AG04450 (cell line): Measurements from ENCODE around the gene AUNIP. TPM values are rescaled to one million over a fixed set of nuclear protein-coding genes. Genes with fewer than 3 reads are reported as not detected.

Experiments
- CTCF ChIA-PET: fragments of 300-600, 350-600 bp; formaldehyde crosslinking; extraction: SDS; loops from one replicate; lab custom pipeline; 2022; ENCODE audit warnings: antibody characterized with exemption, inconsistent platforms; lab: Charles Lee
- POLR2A ChIA-PET: fragments of 350-600 bp; formaldehyde crosslinking; extraction: SDS; loops from one replicate; lab custom pipeline; 2021; ENCODE audit warnings: antibody characterized with exemption, inconsistent platforms; lab: Yijun Ruan, JAX
- DNase-seq: peaks from one replicate; pipeline ENCODE4 v3.0.0-alpha.2; 2011; ENCODE audit warnings: low read depth, low spot score
- H3K27ac ChIP-seq: one replicate; pipeline ENCODE4 v1.5.1; 2012; ENCODE audit warnings: low read depth, low read length, control low read depth
- H3K27me3 ChIP-seq: one replicate; pipeline ENCODE4 v1.6.0; 2012; ENCODE audit warnings: low read length; ENCODE audit not compliant: control insufficient read depth, insufficient read depth
- H3K4me3 ChIP-seq: 2 replicates; pipeline ENCODE4 v1.5.1; 2011; ENCODE audit warnings: mild to moderate bottlenecking, low read depth, low read length, control low read depth
- H3K9me3 ChIP-seq: 2 replicates; pipeline ENCODE4 v1.5.1; 2012; ENCODE audit warnings: low read length; ENCODE audit not compliant: control insufficient read depth, insufficient read depth
- polyA plus RNA-seq: library from polyadenylated mRNA; depleted of rRNA; stranded (reverse); fragments of >200 nt; gene quantifications from 2 replicates; pipeline ENCODE4 v1.2.3, GENCODE V29; 2011
- TF ChIP-seq, protein P1 (sequence below): IDR thresholded peaks from 2 replicates; pipeline ENCODE4 v1.5.1; 2011; ENCODE audit warnings: low read depth, low read length, control low read depth, inconsistent platforms

Gene AUNIP
- polyA plus RNA-seq, 1 experiment = 0.97 TPM

DNA sequence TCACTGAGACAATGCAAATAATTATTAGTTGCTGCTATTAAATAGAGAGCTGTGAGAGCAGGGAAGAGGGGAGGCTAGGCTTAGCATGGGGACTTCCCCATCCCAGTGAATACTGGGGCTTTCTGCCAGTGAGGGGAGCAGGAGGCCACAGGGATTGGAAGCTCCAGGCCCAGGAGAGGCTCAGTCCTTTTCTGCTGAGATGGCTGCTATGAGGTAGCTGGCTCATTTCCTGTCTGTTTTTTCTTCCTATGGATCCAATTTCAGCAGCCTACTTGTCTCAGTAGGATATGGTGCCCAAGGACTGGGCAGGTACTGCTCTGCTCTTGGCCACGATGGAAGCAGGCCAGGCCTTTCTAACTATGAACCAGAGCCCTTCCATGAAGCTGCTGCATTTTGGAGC, 37.0 kb upstream of the AUNIP start:
- H3K27me3 ChIP-seq = no peaks in the 10 kb centered on the region

DNA sequence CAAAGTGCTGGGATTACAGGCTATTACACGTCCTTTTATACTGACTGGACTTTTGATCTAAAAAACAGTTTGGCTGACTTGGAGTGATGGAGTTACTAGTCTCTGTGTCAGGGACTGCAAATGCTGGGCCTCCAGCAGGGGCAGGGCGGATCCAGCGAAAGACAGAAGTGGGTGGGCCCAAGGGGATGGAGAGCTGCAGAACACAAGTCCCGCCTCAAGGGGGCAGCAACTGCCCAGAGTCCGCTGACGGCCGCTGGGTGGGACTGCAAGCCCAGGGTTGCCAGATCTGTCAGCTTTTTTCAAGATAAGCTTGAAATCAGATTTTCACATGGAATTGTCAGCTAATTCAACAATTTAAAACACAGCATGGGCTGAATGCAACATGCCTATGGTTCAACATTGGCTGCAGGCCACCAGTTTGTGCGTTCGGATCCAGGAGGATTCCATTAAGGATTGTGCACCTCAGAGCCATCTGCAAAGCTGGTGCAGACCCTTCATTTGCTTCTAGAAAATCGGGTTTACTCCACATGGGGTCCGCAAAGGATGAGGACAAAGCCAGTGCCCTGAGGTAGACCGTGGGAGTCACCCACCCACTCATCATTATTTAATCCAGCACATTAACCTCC, 36.2 kb upstream of the AUNIP start:
- ChIA-PET CTCF (interaction anchor here (0.5 to 6.0 kb wide), 43 partner anchors 9 to 600 kb away, joined by 3 to 214 read pairs (median 4); partner anchors contain the start of genes PAFAH2, PAQR7 and STMN1), POLR2A (interaction anchor here (0.5 to 1.9 kb wide), 5 partner anchors 10 to 648 kb away, joined by 3 to 16 read pairs (median 6); partner anchors contain the start of genes PAFAH2, RSRP1 and STMN1)
- H3K27ac ChIP-seq = peak overlapping the region; percentile 47
- H3K9me3 ChIP-seq = no peaks in the 10 kb centered on the region
- TF ChIP-seq, protein P1, sequence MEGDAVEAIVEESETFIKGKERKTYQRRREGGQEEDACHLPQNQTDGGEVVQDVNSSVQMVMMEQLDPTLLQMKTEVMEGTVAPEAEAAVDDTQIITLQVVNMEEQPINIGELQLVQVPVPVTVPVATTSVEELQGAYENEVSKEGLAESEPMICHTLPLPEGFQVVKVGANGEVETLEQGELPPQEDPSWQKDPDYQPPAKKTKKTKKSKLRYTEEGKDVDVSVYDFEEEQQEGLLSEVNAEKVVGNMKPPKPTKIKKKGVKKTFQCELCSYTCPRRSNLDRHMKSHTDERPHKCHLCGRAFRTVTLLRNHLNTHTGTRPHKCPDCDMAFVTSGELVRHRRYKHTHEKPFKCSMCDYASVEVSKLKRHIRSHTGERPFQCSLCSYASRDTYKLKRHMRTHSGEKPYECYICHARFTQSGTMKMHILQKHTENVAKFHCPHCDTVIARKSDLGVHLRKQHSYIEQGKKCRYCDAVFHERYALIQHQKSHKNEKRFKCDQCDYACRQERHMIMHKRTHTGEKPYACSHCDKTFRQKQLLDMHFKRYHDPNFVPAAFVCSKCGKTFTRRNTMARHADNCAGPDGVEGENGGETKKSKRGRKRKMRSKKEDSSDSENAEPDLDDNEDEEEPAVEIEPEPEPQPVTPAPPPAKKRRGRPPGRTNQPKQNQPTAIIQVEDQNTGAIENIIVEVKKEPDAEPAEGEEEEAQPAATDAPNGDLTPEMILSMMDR = peak; percentile 99
- no peak overlapping the region for H3K4me3 ChIP-seq
- no peaks in the 10 kb centered on the region for H3K27me3 ChIP-seq
- peak; percentile 86 for DNase-seq

More for the DNA sequence above, 37.0 kb upstream of the AUNIP start:
- CTCF ChIA-PET = interaction anchor here (0.5 to 6.0 kb wide), 22 partner anchors 8 to 395 kb away, joined by 3 to 214 read pairs (median 4); partner anchors contain the start of genes PAFAH2, PAQR7 and STMN1
- POLR2A ChIA-PET = interaction anchor here (0.8 to 1.9 kb wide), 5 partner anchors 9 to 649 kb away, joined by 3 to 16 read pairs (median 5); partner anchors contain the start of genes PAFAH2, RSRP1 and STMN1
- no peak for DNase-seq
- Histone ChIP-seq H3K9me3 (no peaks in the 10 kb centered on the region), H3K27ac (peak overlapping the region; percentile 47), H3K4me3 (no peak overlapping the region)
- TF ChIP-seq, protein P1 = no peak

DNA sequence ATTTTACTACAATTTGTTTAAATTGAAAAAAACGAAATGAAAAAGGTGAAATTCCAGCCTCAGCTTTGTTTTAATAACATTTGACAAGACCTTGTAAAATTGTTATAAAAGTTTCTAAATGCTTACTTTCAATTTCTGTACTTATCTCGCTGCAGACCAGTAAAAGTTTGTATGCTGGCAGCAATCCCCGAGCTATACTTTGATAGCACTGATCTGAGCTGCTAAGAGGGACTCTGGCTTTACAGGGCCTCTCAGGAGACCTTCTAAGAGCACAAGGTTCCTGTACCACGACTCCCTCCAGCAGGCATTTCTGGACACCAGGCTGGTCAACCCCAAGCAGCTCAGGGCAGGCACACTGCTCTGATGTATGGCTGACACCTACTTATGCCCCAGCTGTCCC, 33.9 kb upstream of the AUNIP start:
- no peaks in the 10 kb centered on the region for H3K27me3 ChIP-seq
- ChIA-PET CTCF (interaction anchor here (1.0 to 6.0 kb wide), 2 partner anchors 106 to 142 kb away, joined by 4 to 214 read pairs; partner anchors contain the start of gene PAFAH2), POLR2A (interaction anchor here (1.9 kb wide), 1 partner anchor 10 kb away, joined by 5 read pairs; no protein-coding TSS in a partner anchor)
- DNase-seq = no peak
- TF ChIP-seq, protein P1 = no peak
- peak overlapping the region; percentile 77 for H3K27ac ChIP-seq
- H3K4me3 ChIP-seq = no peak overlapping the region
- no peaks in the 10 kb centered on the region for H3K9me3 ChIP-seq

DNA sequence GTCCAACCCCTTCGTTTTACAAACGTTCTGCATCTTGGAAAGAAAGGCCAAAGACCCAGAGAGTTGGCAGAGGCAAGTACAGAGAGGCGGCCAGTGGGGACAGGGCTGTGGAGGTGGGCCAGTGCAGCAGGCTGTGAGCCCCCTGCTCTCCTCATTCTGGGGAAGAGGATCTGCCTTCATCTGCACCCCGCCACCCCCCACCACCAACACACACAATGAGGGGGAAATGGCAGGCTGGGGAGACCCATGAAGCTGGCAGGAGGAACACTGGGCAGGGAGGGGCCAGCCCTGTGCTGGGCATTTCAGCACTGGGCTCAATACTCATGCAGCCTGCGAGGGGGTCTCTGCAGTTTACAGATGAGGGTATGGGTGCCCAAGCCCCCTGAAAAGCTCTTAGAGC, 32.3 kb upstream of the AUNIP start:
- POLR2A ChIA-PET = interaction anchor here (0.6 to 2.1 kb wide), 8 partner anchors 16 to 1166 kb away, joined by 3 to 9 read pairs (median 6); partner anchors contain the start of genes MTFR1L, PAFAH2 and PAQR7
- no peaks in the 10 kb centered on the region for H3K27me3 ChIP-seq
- H3K27ac ChIP-seq = peak overlapping the region; percentile 96
- H3K4me3 ChIP-seq = no peak overlapping the region
- no peak for DNase-seq
- CTCF ChIA-PET = interaction anchor here (0.7 to 6.0 kb wide), 3 partner anchors 24 to 107 kb away, joined by 3 to 214 read pairs (median 5); partner anchors contain the start of gene PAFAH2
- TF ChIP-seq, protein P1 = no peak
- no peaks in the 10 kb centered on the region for H3K9me3 ChIP-seq
